ENCODE results near the gene DSE.

Gene DSE

GRCh38 chr6:116417661-116418060, 46.9 kb downstream of the DSE start:
- DNase-seq, result no peak

- DNase-seq, result no peak
Measured at GRCh38 chr6:116419069-116419786, 48.5 kb downstream of the DSE start.

GRCh38 chr6:116420341-116420740, 49.6 kb downstream of the DSE start:
- DNase-seq, result no peak

DNA sequence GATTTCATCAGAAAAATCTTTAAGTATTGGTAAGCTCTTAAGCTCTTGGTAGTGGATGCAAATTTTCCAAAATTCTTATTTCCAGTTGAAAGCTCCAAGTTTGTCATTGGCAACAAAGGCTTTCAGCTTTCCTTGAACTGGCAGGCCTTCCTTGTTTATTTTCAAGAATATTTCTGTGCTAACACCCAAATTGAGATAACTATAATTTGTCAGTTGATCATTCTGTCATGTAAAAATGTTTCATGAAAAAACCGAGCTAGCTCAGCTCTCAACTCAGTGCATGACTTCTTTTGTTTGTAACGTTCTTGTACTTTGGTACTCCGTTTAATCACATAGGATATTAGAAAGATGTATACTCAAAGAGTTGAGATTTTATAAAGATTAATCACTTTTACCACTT, 51.5 kb downstream of the DSE start:
- no peak for DNase-seq

DNA sequence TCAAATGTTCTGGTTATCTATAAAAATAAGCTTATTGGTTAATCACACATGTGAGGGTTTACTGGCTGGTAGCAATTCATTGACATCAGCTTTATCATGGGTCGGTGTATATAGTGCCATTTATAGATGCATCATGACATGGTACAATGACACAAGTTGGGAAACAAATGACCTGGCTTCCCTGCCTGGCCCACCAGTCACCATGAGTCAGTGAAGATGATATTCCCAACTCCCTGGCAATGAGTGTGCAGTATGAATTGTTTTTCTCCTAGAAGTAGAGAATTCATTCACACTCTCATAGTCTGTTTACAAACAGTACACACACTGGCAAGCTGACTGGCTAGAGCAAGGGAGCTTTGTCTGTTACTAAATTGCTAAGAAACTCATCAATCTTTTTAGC, 53.3 kb downstream of the DSE start:
- no peak for DNase-seq

GRCh38 chr6:116426551-116426950, 55.8 kb downstream of the DSE start:
- DNase-seq, result no peak

GRCh38 chr6:116429111-116429510, 58.4 kb downstream of the DSE start:
- no peak for DNase-seq

- no peak for DNase-seq
Measured at GRCh38 chr6:116430860-116431259, 60.1 kb downstream of the DSE start.

DNA sequence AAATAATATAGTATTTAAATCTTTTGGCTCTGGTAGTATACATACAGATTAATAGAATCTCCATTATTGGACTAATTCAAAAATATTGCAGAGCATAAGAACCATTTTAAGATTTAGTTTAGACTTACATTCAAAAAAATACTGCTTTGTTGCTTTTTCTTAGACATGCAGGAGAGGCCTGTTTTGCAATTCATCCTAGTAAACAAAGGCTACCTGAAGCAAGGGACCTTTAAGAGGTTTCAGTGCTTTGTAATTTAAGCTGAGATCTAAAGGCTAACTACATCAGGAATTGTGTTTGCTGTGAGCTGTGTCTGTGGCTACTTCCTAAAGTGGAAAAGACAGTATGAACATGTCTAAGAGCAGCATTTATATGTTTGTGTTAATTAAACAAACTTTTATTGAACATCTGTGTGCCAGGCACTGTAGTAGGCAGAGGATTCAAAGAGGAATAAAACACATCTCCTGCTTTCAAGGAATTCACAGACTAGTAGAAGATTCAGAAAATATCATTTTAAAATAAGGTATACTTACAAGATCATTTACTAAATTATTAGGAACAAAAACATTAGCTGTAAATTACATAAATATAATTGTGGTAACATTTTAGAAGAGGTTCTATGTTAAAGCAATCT, 61.3 kb downstream of the DSE start:
- DNase-seq, result no peak

DNA sequence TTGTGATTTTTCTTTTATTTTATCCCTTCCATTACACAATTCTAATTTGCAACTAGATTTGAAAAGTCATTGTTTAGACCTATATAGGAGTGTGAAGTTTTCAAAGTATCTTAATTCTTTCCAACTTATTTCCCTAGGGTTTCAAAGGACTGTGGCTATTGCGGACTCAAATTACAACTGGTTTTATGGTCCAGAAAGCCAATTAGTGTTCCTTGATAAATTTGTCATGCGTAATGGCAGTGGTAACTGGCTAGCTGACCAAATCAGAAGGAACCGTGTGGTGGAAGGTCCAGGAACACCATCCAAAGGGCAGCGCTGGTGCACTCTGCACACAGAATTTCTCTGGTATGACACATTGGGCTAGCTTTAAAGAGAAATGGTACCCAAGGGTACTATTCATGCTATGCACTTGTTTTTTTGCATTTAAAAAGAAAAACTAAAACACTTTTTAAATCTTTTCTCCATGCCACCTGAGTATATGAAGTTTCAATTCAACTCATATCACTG, 62.5 kb downstream of the DSE start:
- no peak for DNase-seq

DNA sequence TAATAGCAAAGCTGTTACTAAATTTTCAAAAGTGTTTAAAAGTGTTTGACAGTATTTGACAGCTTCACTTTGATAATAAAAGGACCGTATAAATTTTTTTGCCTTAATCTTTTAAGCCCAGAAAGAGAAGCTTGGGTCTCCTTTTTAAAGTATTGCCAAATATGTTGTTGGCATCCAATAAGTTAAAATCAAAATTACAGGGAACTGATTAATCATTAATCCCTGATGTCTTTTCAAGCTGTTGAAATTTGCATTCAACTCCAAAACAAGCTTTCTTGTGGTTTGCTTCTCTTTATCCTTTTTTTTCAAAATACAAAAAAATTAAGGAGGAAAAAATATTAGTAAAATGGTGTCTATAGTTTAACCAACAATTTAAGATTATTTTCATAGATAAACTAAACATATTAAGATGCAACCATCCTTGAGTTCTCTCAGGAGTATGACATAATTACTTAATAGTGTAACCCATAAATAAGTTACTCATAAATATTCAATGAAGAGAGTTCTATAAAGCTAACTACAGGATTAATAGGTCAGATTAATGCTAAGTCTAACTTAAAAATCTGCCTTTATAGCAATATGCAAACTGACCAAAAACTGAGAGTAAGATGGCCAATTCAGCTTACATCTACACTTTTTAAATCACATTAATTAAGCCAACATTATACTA, 63.4 kb downstream of the DSE start:
- DNase-seq, result no peak

GRCh38 chr6:116436586-116436985, 65.8 kb downstream of the DSE start:
- DNase-seq, result no peak

- no peak for DNase-seq
Measured at GRCh38 chr6:116437656-116438055, 66.9 kb downstream of the DSE start.

GRCh38 chr6:116438590-116439448, 68.1 kb downstream of the DSE start:
- DNase-seq, result no peak

DNA sequence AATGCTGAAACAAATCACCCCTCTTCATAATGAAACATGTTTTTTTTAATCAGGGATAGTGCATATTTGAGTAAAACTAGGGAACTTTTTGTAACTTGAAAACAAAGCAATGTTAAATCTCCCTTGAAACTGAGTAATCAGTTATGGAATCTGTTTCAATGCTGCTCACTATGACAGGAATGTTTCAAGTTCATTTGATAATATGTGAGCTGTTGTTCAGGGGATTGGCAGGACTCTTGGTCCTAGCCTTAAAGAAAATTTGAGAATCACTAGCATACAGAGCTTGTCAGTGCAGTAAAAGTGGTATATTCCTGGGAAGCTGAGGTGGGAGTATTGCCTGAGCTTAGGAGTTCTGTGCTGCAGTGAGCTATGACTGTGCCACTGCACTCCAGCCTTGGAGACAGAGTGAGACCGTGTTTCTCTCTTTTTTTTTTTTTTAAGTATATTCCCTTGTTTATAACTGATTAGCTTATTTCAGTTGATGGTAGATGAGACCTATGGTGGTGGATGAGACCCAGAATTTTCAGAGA, 68.8 kb downstream of the DSE start:
- DNase-seq, result no peak

GRCh38 chr6:116443105-116443504, 72.4 kb downstream of the DSE start:
- DNase-seq, result no peak

GRCh38 chr6:116444092-116444491, 73.3 kb downstream of the DSE start:
- DNase-seq, result peak; percentile 19

GRCh38 chr6:116444575-116444974, 73.8 kb downstream of the DSE start:
- no peak for DNase-seq

DNA sequence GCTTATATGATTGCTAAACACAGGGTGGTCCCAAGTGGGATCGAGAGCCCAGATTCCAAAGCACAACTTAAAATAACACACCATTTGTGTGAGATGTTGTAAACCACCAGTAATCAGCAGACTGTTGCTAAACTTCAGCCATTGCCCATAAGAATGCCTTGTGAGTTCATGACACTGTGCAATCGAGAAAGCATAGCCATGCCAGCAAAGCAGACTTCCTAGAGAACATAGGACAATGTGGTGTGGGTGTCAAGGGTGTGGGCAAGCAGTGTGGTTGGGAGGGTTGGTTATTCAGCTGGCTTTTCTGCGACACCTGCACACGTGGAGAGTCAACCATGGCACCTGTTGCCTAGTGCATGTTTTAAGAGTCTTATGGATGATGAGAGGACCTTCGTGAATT, 74.4 kb downstream of the DSE start:
- DNase-seq, result no peak

GRCh38 chr6:116446399-116446798, 75.7 kb downstream of the DSE start:
- no peak for DNase-seq

DNA sequence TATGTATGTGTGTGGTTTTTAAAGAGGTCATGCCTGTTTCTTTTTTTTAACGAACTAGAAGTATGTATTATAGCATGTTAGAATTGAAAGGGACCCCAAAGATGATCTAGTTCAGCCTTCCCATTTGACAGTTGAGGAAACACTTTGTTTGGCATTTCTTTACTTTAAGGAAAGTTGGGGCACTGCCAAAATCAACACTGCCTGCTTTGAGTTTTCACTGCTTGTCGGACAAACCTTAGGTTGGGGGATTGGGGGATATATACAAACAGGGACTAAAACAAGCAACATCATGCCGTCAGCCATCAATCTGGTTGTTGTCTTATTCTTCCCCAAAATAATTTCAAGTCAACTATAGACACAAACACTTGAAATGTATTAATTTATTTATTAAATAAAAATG, 76.3 kb downstream of the DSE start:
- no peak for DNase-seq

DNA sequence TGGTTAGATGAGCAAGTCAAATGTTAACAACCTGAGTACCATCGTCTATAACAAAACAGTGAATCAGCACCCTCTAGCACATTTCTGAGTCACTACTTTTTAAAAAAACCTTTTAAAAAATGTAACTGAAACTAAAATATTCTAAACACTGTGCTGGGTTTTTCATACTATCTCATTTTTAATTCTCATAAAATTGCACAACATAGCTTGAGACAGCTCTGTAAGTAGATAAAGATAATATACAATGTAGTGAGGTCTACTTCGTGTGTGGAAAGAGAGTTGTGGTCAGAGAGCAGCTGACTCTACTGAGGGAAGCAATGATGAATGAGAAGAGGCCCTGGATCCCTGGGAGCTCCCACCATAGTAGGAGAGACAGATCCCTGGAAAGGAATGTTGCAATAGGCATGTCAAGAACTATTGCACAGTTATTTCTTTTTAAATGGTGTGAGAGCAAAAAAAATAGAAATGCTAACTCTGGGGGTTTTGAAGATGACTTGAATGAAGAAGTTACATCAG, 76.8 kb downstream of the DSE start:
- no peak for DNase-seq

GRCh38 chr6:116449565-116449964, 78.8 kb downstream of the DSE start:
- no peak for DNase-seq
